ENCODE measurements around the gene CHST13.
A peak's percentile ranks its signal among the peaks of the same experiment; 100 is the strongest.

The CHST13 gene

DNA sequence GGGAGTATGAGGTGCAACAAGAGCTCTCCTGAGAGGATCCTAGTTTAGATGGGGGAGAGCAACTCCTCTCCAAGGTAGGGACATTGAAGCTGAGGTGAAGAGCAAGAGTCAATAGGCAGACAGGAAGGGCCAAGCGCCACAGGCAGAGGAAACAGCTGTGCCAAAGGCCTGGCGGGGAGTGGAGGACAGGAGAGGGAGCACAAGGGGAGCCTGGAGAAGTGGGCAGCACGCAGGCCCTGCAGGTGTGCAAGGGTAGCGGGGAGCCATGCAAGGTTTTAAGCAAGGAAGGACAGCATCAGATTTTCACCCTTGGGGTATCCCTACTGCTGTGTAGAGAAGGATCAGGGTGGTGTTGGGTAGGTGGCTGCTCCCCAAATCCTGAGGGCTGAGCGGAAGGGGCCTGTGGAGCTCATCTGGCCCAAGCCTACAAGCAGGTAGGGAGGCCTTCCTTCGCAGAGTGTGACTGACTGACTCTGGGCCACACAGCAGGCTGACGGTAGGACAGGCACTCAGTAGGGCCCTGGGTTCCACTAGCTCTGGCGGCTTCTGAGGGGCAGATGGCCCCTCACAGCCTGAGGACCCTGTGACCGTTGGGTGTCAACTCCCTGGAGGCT is 13.3 kb downstream of the CHST13 start:
- no peak for DNase-seq (ENCODE audit: low read depth)
- no peak overlapping the region for H3K4me3 ChIP-seq (ENCODE audit: low read depth, low read length)

DNA sequence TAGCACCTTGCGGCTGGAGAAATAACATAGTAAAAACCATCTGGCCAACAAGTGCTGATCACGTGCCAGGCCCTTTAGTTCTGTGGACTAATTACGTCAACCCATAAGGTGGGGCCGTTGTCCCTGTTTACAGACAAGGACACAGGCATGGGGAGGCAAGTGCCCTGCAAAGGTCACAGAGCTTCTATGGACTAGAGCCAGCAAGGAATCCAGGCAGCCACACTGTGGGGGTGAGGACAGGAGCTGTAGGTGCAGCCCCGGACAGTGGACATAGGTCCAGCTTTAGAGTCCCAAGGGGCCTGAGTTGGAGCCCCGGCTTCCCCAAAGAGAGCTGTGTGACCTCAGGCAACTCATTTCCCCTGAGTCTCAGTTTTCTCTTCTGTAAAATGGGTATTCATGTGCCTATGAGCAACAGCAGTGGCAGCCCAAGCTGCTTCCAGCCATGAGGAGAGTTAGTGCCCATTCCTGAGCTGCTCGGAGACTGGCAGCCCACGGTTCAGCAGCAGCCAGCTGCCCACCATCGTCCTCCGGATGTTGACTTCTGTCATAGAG is 13.9 kb downstream of the CHST13 start:
- no peak overlapping the region for H3K4me3 ChIP-seq (ENCODE audit: low read depth, low read length)
- DNase-seq (ENCODE audit: low read depth), result no peak

DNA sequence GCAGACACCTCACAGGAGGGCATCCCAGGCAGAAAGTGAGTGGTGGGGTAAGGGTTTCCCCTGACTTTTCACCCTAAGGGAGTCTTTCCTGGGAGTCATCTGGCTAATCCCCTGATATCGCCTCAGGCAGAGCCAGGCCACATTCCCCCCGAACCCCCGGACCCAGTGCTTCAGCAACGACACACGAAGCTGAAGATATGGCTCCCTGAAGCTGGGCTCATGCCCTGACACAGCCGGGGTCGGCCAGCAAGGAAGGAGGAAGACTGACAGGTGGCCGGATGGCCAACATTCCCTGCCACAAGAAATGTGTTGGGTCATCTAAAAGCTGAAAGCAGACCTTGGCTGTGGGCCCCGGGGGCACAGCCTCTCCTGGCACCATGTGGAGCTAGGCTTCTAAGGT is 14.4 kb downstream of the CHST13 start:
- H3K4me3 ChIP-seq (ENCODE audit: low read depth, low read length), result no peak overlapping the region
- no peak for DNase-seq (ENCODE audit: low read depth)

DNA sequence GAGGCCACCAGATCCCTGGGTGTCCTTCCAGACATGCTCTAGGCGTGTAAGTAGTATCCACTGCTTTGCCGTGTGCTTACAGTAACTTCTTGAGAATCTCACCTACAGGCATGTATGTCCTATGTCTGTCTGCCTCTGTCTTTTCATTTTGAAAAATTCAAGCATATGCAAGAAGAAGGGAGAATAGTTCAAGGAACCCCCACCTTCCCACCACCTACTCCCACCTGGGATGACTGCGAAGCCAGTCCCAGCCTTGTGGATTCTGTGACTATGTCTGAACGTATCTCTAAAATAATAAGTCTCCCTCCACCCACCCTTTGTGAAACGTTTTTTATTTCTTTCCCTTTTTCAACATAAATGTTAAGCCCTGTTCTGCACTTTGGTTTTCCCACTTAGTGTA is 15.0 kb downstream of the CHST13 start:
- H3K4me3 ChIP-seq (ENCODE audit: low read depth, low read length), result no peak overlapping the region
- no peak for DNase-seq (ENCODE audit: low read depth)

DNA sequence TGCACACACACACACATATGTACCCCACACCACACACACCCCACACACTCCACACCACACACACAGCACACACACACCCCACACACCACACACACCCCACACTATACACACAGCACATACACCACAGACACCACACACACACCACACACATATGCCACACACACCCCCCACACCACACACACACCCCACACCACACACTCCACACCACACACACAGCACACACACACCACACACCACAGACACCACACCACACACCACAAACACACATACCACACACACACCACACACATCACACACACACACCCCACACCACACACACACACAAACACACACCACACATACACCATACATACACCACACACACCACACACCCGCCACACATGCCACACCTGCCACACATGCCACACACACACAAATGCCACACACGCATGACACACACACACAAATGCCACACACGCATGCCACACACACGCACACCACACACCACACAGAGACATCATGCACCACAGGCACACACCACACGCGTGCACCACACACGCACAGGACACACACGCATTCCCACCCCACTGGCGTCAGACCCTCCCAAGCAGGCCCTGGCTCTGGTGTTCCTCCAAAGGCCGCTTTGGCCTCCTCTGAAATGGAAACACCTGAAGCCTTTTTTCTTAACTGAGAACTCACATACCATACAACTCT is 15.7 kb downstream of the CHST13 start:
- DNase-seq (ENCODE audit: low read depth), result no peak
- H3K4me3 ChIP-seq (ENCODE audit: low read depth, low read length), result no peak overlapping the region

DNA sequence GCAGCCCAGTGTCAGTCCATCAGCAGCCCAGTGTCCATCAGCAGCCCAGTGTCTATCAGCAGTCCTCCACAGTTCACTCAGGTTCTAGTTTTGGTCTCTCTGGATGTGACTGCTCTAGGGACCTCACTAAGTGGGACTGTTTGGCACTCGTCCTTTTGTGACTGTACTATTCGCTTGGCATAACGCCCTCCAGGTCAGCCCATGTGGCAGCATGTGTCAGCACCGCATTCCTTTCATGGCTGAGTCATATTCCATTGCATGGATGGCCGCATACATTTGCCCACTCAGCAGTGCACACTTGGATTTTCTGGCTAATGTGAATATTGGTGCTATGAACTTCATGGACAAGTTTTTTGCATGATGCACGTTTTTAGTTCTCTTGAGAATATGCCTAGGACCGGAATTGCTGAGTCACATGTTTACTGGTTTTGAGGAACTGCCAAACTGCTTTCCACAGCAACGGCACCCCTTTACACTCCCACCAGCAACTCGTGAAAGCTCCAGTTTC is 16.4 kb downstream of the CHST13 start:
- DNase-seq (ENCODE audit: low read depth), result peak; percentile 80
- H3K4me3 ChIP-seq (ENCODE audit: low read depth, low read length), result no peak overlapping the region

DNA sequence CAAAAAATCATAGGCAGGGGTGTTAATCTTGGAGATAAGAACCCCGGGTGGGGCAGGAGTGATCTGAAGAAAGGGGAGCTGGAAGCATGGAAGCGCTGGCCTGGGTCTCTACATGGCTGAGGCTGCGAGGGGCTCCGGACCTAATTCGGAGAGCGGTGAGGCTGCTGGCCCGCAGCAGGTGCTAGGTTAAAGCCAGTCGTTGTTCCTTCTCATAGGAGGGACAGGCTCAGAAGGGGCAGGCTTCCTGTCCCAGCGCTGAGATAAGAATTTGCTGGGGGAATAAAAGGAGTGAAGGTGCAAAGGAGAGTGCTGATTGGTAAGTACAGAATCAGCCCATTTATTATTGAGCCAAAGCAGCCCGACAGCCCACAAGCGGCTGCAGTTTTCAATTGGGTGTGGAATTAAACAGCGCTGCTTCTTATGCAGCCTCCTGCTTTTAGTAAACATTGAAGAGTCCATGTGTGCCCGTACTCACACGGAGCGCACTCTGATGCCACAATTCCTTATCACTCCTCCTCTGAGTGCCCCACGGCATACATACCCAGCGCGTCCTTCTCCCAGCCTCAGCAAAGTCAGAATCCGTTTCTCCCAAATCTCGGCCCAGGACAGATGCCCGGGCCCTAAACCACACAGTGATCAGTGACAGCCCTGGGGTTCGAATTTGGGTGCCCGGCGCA is 17.1 kb downstream of the CHST13 start:
- no peak overlapping the region for H3K4me3 ChIP-seq (ENCODE audit: low read depth, low read length)
- no peak for DNase-seq (ENCODE audit: low read depth)

DNA sequence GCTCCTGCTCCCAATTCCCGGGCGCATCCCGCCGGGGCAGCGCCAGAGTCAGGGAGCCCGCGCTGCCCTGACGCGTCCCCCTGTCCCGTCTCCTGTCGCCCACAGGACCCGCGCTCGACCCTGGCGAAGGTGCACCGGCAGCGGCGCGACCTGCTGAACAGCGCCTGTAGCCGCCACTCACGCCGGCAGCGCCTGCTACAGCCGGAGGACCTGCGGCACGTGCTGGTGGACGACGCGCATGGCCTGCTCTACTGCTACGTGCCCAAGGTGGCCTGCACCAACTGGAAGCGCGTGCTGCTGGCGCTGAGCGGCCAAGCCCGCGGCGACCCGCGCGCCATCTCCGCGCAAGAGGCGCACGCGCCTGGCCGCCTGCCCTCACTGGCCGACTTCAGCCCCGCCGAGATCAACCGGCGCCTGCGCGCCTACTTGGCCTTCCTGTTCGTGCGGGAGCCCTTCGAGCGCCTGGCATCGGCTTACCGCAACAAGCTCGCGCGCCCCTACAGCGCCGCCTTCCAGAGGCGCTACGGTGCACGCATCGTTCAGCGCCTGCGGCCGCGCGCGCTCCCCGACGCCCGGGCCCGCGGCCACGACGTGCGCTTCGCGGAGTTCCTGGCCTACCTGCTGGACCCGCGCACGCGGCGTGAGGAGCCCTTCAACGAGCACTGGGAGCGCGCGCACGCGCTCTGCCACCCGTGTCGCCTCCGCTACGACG is 17.8 kb downstream of the CHST13 start:
- DNase-seq (ENCODE audit: low read depth), result no peak
- no peak overlapping the region for H3K4me3 ChIP-seq (ENCODE audit: low read depth, low read length)

DNA sequence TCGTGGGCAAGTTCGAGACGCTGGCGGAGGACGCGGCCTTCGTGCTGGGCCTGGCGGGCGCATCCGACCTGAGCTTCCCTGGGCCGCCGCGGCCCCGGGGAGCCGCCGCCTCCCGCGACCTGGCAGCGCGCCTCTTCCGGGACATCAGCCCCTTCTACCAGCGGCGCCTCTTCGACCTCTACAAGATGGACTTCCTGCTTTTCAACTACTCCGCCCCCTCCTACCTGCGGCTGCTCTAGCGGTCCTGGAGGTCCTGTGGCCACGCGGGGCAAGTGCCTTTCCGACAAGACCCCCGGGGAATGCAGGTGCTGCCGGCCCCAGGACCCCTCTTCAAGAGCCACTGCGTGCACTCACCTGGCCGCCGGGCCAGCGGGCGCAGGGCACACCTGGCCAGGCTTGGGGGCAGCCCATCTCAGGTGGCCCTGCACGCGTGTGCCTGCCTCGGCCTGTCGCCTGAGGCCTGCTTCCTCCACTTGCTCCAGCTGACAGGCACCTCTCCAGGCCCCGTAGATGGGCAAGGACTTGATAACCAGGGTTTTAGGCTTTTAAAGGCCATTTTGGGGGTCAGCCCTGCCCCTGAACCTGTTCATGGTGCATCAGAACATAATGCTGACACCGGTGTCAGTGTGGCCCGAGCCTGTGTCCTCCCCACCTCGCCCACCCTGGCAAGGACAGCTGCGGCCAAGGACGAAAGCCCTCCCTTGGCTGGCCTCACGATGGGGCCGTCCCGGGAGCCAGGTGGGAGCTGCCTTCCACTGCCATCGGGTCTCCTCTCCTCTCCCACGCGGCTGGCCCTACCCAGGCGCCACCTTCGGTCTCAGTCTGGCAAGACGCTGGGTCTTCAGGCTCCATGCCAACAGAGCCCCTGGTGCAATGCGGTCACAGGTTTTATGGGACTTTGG is 18.6 kb downstream of the CHST13 start:
- DNase-seq (ENCODE audit: low read depth), result no peak
- no peak overlapping the region for H3K4me3 ChIP-seq (ENCODE audit: low read depth, low read length)

DNA sequence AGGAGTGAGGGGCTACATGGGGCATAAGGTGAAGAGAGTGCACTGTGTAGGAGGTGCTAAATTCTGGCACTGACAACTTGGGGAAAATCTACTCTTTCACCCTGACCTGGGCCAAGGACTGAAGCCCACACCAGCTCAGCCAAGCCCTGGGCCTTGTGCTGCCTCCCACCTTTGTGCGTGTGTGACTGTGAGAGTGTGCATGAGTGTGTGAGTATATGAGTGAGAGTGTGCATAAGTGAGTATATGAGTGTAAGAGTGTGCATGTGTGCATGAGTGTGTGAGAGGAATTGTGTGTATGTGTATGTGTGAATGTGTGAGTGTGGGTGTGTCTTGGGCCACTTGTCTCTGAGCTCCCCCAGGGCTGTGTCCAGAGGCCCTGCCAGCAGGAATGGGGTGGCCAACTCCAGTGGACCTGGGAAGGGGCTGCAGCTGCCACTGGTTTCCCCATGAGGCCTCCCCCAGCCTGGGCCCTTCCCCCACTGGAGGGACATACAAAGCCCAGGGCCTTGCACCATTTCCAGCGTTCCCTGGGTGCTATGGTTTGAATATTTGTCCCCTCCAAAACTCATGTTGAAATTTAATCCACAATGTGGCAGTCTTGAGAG is 19.6 kb downstream of the CHST13 start:
- DNase-seq (ENCODE audit: low read depth), result no peak
- H3K4me3 ChIP-seq (ENCODE audit: low read depth, low read length), result no peak overlapping the region

DNA sequence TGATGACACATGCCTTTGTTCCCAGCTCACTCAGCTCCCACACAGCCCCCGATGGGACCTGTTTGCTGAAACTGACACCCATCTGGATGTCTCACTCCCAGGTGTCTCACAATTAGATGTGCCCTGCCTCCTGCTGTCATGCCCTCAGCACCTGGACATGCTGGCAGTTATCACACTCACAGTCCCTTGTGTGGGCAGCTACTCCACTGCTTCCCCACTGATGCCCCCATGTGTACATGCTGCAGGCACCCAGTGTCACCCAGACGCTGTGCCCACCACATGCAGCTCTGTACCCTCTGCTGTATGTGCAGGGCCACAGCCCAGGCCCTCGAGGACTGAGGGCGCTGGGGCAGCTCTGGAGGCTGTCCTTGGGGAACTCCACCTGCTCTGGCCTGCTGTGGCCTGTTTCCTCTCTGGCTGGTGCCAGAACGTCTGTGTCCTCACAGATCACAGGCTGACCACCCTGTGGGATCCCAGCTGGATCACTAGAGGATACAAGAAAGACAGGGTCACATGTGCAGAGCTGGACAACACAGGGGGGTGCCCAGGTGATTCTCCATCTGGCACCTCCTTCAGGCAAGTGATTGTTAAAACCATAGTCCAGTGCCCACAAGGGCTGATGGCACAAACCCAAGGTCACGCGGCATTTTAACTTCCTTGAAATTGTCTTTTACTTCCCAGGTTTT is 20.8 kb downstream of the CHST13 start:
- no peak overlapping the region for H3K4me3 ChIP-seq (ENCODE audit: low read depth, low read length)
- DNase-seq (ENCODE audit: low read depth), result no peak

DNA sequence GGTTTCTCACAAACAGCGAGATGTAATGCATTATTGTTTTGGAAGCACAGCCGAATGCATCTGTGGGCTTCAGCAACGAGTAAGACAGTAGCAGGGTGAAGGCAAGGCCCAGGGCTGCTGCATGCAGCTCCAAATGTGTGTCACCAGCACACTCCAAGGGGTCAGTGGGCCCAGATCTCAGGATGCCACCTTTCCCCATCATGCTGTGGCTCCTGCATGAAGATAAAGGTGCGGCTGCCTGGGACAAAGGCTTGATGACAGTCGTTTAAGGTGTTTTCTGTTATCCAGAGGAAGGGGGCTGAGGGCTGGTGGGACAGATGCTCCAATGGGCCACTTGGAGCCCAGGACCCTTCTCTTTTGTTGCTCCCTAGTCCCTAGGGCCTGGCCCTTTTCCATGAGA is 21.6 kb downstream of the CHST13 start:
- no peak for DNase-seq (ENCODE audit: low read depth)
- no peak overlapping the region for H3K4me3 ChIP-seq (ENCODE audit: low read depth, low read length)

DNA sequence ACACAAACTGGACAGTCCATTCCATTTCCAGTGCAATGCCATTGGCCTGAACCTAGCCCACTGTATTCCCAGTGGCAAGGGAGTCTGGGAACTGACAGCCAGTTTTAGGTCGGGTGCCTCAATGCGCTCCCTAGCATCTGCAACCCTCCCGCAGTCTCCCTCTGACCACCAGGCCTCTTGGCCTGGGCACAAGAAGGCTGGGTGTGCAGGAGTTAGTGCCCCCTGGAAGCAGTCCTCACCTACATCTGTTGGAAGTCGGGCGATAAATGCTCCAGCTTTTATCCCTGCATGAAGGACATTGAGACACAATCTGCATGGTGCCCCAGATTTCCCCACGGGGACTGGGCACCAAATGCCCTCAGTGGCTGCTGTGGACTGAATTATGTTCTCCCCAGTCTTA is 22.1 kb downstream of the CHST13 start:
- no peak for DNase-seq (ENCODE audit: low read depth)
- no peak overlapping the region for H3K4me3 ChIP-seq (ENCODE audit: low read depth, low read length)

DNA sequence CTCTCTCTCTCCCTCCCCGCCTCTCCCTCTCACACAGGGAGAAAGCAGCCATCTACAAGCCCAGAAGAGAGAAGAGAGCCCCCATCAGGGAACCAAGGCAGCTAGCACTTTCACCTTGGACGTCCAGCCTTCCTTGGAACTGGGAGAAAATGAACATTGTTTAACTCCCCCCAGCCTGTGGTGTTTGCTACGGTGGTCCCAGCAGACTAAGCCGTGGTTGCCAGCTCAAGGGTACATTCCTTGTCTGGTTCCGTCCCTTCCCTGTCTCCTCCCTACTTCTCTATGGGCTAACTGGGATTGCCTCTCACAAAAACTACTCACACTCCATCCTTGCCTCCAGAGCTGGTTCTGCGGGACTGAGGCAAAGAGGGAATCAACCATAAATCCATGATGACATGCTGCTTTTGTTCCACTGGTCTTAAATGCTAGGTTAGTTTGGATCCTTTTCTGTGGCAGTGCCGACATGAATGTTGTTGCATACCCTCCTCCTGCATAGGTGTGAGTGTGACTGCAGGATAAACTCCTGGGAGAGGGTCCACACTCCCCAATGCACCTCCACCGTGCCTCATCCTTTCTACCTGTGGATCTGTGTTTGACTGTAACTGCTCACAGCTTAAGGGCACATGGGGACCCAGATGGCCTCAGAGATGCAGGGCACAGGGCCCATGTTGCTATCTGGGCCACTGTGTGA is 22.7 kb downstream of the CHST13 start:
- no peak for DNase-seq (ENCODE audit: low read depth)
- H3K4me3 ChIP-seq (ENCODE audit: low read depth, low read length), result no peak overlapping the region

DNA sequence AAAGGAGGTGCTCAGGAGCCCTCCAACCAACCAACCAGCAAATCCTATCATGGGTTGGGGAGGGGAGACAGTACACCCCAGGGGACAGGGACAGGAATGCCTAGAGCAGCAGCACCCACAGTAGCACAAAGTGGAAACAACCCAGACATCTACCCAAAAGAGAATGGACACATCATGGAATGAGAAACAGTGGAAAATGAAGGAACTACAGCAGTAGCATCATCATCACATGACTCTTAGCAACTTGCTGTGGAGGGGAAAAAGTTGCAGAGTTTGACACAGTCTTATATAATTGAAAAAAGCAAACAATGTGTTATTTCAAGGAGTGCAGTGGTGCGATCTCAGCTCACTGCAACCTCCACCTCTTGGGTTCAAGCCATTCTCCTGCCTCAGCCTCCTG is 23.8 kb downstream of the CHST13 start:
- no peak for DNase-seq (ENCODE audit: low read depth)
- H3K4me3 ChIP-seq (ENCODE audit: low read depth, low read length), result no peak overlapping the region

DNA sequence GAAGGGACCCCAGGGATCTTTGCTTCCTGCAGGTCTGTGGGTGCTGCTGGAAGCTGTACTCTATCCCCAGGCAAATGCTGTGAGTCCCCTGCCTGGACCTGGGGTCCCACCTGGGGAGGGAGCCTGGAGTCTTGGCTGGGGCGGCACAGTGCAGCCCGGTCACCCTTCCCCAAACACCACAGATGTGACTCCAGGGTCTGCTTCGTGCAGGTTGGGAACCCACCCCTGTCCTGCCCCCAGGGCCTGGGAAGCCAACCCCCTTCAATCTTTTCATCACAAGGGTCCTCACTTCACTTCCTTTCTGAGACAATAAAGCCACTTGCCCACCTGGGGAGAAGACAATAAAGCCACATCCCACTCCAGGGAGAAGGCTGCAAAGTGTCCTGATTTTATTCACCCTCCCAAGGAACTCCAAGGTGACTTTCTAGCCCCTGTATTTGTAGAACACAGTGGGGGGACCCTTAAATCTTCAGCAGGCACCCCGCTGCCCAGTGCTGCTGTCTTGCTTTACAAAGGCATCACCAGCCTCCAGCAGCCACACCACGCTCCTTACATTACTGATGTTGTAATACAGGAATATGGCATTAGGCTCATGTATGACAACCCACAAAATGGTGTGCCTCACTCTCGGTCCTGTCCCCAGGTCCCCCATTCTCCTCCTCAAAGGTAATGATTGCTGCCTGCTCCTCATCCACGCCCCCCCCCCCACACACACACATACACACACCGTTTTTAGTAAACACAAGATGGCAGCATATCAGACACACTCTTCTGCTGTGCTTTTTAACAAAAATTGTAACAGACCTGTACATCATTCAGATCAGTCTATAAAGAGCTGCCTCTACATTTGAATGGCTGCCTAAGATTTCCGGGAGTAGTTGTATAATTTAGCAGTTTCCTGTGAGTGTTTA is 24.9 kb downstream of the CHST13 start:
- no peak for DNase-seq (ENCODE audit: low read depth)

More for the DNA sequence above, 24.9 kb downstream of the CHST13 start:
- no peak overlapping the region for H3K4me3 ChIP-seq (ENCODE audit: low read depth, low read length)
